Tongue (tissue), 2 donors: ENCODE data around the gene COL6A5. TPM values are rescaled to one million over a fixed set of nuclear protein-coding genes. Genes with fewer than 3 reads are reported as not detected.

Source experiments
- DNase-seq: peaks from one replicate; pipeline ENCODE4 v3.0.0-alpha.2; 2015
- total RNA-seq: library from RNA; depleted of rRNA; stranded (reverse); fragments of >200 nt; gene quantifications from one replicate; pipeline ENCODE4 v1.2.3, GENCODE V29; 2014

The COL6A5 gene
- total RNA-seq, 1 donor from 2014 or later: not detected

DNA sequence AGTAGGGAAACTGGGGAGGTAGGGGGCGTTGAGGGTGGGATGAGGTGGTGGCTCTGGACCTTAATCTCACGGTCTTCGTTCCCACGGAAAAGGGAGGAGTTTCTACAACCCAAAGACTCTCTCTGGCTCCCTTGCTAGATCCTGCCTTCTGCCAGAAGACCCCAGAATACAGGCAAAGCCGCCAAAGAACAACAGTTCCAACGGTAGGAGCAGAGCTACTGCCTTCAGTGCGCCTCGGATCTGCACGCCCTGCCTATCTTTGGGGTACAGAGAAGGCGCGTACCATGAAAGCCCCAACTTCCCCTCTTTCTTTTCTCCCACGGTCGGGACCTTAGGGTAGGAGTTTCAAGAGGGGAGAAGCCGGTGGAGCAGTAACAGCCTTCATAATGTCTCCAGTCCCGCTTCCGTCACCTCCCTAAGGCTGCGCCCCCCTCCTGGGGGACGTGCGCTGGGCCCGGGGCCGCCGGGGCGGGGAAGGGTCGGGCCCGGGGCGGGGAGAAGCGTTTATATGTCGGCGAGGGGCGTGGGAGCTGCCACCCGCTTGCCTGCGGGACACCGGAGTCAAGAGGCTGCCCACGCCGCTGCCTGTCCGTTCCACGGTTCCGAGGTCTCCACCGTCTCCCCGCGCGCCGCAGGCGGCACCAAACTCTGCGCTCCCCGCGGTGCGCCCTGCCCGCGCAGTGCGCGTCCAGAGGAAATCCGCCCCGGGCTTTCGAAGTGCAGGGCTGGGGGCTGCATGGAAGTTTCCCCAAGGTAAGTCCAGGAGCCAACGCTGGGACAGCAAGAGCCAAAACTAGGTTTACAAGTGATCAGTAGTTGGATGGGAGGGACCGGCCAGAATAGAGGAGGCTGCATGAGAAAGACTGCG, 171.4 kb downstream of the COL6A5 start, which contains the start of gene COL6A6:
Gene COL6A6, plus strand, starts transcription at position 533 of the 868 bp plus-strand sequence. CDS start 43,188 bp downstream, outside the sequence.
- DNase-seq: peak; percentile 58

GRCh38 chr3:130517602-130518001, 172.1 kb downstream of the COL6A5 start:
- DNase-seq: peak; percentile 28

DNA sequence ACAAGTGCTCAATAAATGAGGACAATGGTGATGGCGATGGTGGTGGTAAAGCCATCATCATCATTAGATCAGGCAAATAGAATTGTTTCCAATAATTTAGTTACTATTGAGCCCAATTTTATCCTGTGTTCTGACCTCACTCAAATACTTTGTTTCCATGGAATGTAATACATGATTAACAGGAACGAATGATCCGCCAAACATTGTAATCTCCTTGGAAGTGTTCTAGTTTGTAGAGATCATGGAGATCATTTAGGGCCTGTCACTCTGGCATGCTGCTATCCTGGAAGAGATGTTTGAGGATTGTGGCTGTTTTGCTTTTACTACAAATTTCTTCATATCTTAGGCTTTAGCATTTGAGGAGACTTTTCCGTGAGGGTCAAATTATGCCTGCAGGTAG, 174.3 kb downstream of the COL6A5 start:
- DNase-seq: no peak

- no peak for DNase-seq
Measured at GRCh38 chr3:130522399-130522798, 176.9 kb downstream of the COL6A5 start.

DNA sequence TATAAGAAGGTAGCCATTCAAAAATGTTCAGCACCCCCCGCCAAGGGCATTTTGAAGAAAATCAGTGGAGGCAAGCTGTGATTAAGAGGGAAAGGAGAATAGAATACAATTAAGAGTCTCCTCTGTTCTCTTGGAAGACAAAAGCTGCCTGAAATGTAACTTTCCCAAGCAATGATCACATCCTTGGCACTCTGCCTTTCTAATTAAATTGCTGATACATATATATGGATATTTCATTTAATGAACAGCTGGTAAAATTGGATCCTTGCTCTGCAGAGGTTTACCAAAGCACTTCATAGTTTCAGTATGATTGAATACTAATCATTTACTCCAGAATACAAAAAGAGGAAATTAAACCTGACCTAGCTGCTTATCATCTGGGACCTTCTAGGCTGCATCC, 182.0 kb downstream of the COL6A5 start:
- peak; percentile 56 for DNase-seq

- DNase-seq: no peak
Measured at GRCh38 chr3:130528120-130528519, 182.6 kb downstream of the COL6A5 start.

DNA sequence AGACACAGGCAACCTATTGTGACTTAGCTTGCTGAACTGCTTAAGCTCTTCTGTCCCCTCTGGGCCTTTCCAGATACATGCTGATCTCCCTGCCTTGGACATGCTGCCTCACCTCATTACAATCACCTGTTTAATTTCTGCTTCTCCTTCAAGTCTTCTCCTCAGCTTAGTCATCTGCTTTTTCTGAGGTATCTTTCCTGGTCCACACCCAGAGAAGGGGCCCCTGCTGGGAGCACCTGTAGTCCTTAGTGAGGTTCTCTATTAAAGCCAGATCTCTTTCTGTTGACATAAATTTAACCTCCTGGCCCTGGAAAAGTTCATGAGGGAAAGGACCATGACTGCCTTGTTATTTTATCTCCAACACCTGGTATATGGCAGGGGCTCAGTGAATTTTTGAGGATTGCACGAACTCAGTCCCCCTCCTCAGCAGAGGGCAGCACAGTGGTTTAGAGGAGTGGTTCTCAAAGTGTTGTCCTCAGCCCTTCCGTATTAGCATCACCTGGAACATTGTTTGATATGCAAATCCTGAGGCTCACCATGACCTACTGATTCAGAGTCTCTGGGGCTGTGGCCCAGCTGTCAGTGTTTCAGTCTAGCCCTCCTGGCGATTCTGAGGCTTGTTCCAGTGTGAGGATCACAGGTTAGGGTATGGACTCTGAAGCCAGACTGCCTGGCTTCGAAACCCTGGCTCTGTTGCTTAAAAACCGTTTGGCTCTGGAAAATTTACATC, 184.2 kb downstream of the COL6A5 start:
- DNase-seq: no peak

DNA sequence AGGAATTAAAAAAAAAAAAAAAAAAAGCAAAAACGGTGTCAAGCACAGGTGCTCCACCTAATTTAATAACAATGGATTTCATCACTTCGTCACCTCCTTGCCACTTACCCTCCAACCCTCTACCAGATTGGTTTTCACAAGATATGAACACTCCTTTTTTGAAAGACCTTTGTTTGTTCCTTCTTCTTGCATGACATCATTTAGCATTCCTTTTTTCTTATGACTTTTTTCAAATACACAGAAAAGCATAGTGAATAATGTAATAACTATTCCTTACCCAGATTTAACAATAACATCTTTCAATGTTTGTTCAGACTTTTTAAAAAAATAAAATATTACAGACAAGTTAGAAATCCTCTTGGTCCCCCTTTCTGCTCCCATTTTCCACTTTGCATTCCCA, 187.8 kb downstream of the COL6A5 start:
- DNase-seq: no peak

Other genes starting within 250 kb of the COL6A5 start
- 61.2 TPM for gene COL6A6, start 171.5 kb downstream of the COL6A5 start, total RNA-seq